Activated CD4-positive, alpha-beta T cell treated with anti-CD3 and anti-CD28 coated beads, Interleukin-2, amount 10 ng/mL, durations not matched to agents 24 days and 14 days (primary cell): Measurements from ENCODE around the gene TLR10. TPM values are rescaled to one million over a fixed set of nuclear protein-coding genes. Genes with fewer than 3 reads are reported as not detected.

Source experiments
- DNase-seq: peaks from one replicate; pipeline ENCODE4 v3.0.0; 2022
- H3K27ac Mint-ChIP-seq: one replicate; pipeline ENCODE4 v1.8.0; 2022; ENCODE audit warnings: mild to moderate bottlenecking, mixed read lengths
- H3K27me3 Mint-ChIP-seq: one replicate; pipeline ENCODE4 v1.8.0; 2022; ENCODE audit warnings: mixed read lengths
- H3K36me3 Mint-ChIP-seq: one replicate; pipeline ENCODE4 v1.8.0; 2022; ENCODE audit warnings: low read depth, mild to moderate bottlenecking, mixed read lengths
- H3K4me1 Mint-ChIP-seq: one replicate; pipeline ENCODE4 v1.8.0; 2021; ENCODE audit warnings: mixed read lengths
- H3K4me3 Mint-ChIP-seq: one replicate; pipeline ENCODE4 v1.8.0; 2022; ENCODE audit warnings: mild to moderate bottlenecking, moderate library complexity, mixed read lengths
- H3K9me3 Mint-ChIP-seq: one replicate; pipeline ENCODE4 v1.8.0; 2021; ENCODE audit warnings: mixed read lengths
- intact Hi-C: fragments of 100-400 bp; cut with micrococcal nuclease; formaldehyde crosslinking; loops from one replicate; pipeline ENCODE4 v1.15.1; 2023
- total RNA-seq: library from RNA; stranded (reverse); gene quantifications from 2 replicates; pipeline ENCODE4 v1.2.3, GENCODE V29; 2022

The TLR10 gene
- total RNA-seq, 1 donor from 2014 or later, result not detected

DNA sequence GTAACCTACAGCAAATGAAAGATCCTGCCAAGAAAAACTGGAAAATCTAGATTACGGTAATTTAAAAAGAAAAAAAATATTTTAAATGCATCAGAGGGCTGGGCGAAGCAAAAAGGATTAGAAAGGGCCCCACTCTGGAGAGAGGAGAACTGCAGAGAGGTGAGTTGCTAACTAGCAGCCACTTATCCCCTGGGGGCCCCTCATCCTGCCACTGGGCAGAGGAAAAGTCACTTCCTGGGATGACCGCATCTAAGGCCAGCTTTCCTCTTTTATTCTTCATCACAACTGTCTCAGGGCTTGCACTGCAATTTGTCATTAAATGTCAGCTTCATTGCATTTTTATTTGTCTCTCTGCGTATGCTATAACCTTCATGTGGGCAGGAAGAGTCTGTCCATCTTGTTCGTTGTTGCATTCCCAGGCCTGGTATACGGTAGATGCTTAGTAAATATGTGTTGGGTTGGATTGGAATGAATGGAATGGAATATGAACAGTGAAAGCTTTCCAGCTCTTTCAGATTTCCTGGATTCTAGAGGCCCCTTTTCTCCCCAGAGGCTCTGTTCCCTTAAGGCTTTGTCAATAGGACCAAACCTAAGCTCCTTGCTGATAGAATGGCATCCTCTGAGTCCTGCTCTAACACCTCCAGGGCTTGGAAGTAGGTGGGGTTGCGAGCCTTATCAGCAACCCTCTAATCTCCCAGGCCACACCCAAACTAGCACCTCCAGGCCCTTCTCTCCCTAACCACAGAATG lies 58.9 kb downstream of the TLR10 start:
- Mint-ChIP-seq H3K9me3 (no peaks in the 10 kb centered on the region), H3K27ac (no peak overlapping the region), H3K36me3 (no peaks in the 10 kb centered on the region), H3K4me3 (no peak overlapping the region), H3K4me1 (peaks cover 10% of the 10 kb centered on the region), H3K27me3 (peaks cover 14% of the 10 kb centered on the region)
- no peak for DNase-seq
- intact Hi-C loops, result no loop called here

DNA sequence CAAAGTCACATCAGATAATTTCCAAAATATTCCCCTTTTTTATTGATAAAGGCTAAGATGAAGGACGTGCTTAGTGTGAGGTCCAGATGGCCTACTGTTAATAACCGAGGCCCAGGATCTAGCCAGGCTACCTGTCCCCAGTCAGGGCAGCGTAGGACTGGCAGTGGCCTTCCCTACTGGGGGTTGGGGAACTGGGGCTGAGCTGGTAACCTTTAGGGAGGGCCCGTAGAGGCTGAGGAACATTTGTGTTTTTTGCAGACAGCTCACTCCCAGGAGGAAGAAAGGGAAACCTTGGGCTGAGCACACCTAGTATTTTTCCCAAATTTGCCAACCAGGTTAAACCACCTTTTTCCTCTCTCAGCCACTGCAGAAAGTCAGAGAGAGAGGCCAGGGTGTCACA lies 59.7 kb downstream of the TLR10 start:
- Mint-ChIP-seq H3K27me3 (peaks cover 13% of the 10 kb centered on the region), H3K9me3 (no peaks in the 10 kb centered on the region), H3K4me3 (no peak overlapping the region), H3K36me3 (no peaks in the 10 kb centered on the region), H3K27ac (no peak overlapping the region), H3K4me1 (peaks cover 10% of the 10 kb centered on the region)
- intact Hi-C loops, result no loop called here
- DNase-seq, result no peak

Other genes starting within 250 kb of the TLR10 start
- gene KLF3, start 118.8 kb downstream of the TLR10 start, total RNA-seq, result 0.83 and 1.0 TPM in 2 replicates
- gene TLR1, start 21.8 kb upstream of the TLR10 start, total RNA-seq, result 0.85 and 2.6 TPM in 2 replicates
- gene TLR6, start 73.8 kb upstream of the TLR10 start, total RNA-seq, result 0.88 and 1.1 TPM in 2 replicates
- 0.23 and 0.66 TPM in 2 replicates for gene FAM114A1, start 84.8 kb upstream of the TLR10 start, total RNA-seq
- gene TMEM156, start 249.4 kb upstream of the TLR10 start, total RNA-seq, result 25.9 and 26.9 TPM in 2 replicates